Uterus (tissue), 2 donors: ENCODE measurements around the gene SHOC2.

ENCODE experiments used
- POLR2A ChIP-seq, 2 donors: fragments of 450-650 bp; IDR thresholded peaks; one replicate each; pipeline ENCODE4 v1.6.1; 2016; ENCODE audit warnings: antibody characterized with exemption in 2 of 2, mild to moderate bottlenecking in 1 of 2, moderate library complexity in 1 of 2
- TF ChIP-seq, protein P1 (sequence below), 4 experiments: fragments of 200-600 bp in 2 of 4; fragments of 450-650 bp in 2 of 4; sonication (generic) in 2 of 4; IDR thresholded peaks; one replicate each; pipeline ENCODE4 v1.5.1; 2016 to 2019; ENCODE audit warnings: antibody characterized with exemption in 4 of 4, mild to moderate bottlenecking in 2 of 4, moderate library complexity in 1 of 4

GRCh38 chr10:111030042-111030750 is 110.8 kb downstream of the SHOC2 start:
- TF ChIP-seq, protein P1, sequence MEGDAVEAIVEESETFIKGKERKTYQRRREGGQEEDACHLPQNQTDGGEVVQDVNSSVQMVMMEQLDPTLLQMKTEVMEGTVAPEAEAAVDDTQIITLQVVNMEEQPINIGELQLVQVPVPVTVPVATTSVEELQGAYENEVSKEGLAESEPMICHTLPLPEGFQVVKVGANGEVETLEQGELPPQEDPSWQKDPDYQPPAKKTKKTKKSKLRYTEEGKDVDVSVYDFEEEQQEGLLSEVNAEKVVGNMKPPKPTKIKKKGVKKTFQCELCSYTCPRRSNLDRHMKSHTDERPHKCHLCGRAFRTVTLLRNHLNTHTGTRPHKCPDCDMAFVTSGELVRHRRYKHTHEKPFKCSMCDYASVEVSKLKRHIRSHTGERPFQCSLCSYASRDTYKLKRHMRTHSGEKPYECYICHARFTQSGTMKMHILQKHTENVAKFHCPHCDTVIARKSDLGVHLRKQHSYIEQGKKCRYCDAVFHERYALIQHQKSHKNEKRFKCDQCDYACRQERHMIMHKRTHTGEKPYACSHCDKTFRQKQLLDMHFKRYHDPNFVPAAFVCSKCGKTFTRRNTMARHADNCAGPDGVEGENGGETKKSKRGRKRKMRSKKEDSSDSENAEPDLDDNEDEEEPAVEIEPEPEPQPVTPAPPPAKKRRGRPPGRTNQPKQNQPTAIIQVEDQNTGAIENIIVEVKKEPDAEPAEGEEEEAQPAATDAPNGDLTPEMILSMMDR (IDR thresholded peaks at IDR 0.05) = no peak
- TF ChIP-seq POLR2A (IDR thresholded peaks at IDR 0.05) = no peak
